Testis (tissue), 3 donors: ENCODE results near the gene COL4A4. TPM values are rescaled to one million over a fixed set of nuclear protein-coding genes. Genes with fewer than 3 reads are reported as not detected.
"Not testable (repeated sequence)": the region's sequence is repeated elsewhere in the genome, so short reads cannot be mapped to it uniquely, and the experiment has no call there.

Experiments used
- DNase-seq: peaks from one replicate; pipeline ENCODE4 v3.0.0-alpha.2; 2019
- H3K27ac ChIP-seq, 2 donors: fragments of 200-600 bp; sonication (generic); one replicate each; pipeline ENCODE4 v1.5.1; 2019
- H3K27me3 ChIP-seq: fragments of 200-600 bp; sonication (generic); one replicate; pipeline ENCODE4 v1.5.1; 2019
- H3K36me3 ChIP-seq: fragments of 200-600 bp; sonication (generic); one replicate; pipeline ENCODE4 v1.5.1; 2017; ENCODE audit warnings: low read depth; ENCODE audit errors: missing control alignments
- H3K4me1 ChIP-seq: fragments of 200-600 bp; sonication (generic); one replicate; pipeline ENCODE4 v1.5.1; 2019
- H3K4me3 ChIP-seq, 2 donors: fragments of 200-600 bp; sonication (generic); one replicate each; pipeline ENCODE4 v1.5.1; 2017 to 2019
- H3K9me3 ChIP-seq: fragments of 200-600 bp; sonication (generic); one replicate; pipeline ENCODE4 v1.5.1; 2017
- POLR2A ChIP-seq: fragments of 450-650 bp; IDR thresholded peaks from one replicate; pipeline ENCODE4 v1.6.1; 2017; ENCODE audit warnings: antibody characterized with exemption, mild to moderate bottlenecking, moderate library complexity
- WGBS, 2 donors: methylation state at CpG; one replicate each; pipeline ENCODE4 v1.1.5; 2018; 5-methylcytosine and 5-hydroxymethylcytosine counted together
- intact Hi-C: fragments of 100-400 bp; cut with DNase I; formaldehyde crosslinking; loops from one replicate; pipeline ENCODE4 v1.15.1; 2023; ENCODE audit warnings: low total_unique reads
- polyA plus RNA-seq: library from polyadenylated mRNA; stranded (reverse); fragments of 350-450 nt; fragmentation: Illumina TruSeq; extraction: RNeasy Lipid Tissue Mini Kit (QIAGEN cat#74804); gene quantifications from one replicate; pipeline ENCODE4 v1.2.3, GENCODE V29; 2014; ENCODE audit warnings: low read depth, low replicate concordance; ENCODE audit not compliant: insufficient read depth
- total RNA-seq, 2 donors: library from RNA; depleted of rRNA; stranded (reverse); fragments of >200 nt; gene quantifications; one replicate each; pipeline ENCODE4 v1.2.3, GENCODE V29; 2016
- TF ChIP-seq, protein P1 (sequence below), 3 experiments: fragments of 450-650 bp in 2 of 3; fragments of 200-600 bp in 1 of 3; sonication (generic) in 1 of 3; IDR thresholded peaks; one replicate each; pipeline ENCODE4 v1.5.1; 2016 to 2019; ENCODE audit warnings: antibody characterized with exemption in 3 of 3, mild to moderate bottlenecking in 2 of 3, moderate library complexity in 1 of 3

The COL4A4 gene
- total and polyA plus RNA-seq, 3 donors from 2014 or later, result 3.0 to 4.1 (median 3.4) TPM

DNA sequence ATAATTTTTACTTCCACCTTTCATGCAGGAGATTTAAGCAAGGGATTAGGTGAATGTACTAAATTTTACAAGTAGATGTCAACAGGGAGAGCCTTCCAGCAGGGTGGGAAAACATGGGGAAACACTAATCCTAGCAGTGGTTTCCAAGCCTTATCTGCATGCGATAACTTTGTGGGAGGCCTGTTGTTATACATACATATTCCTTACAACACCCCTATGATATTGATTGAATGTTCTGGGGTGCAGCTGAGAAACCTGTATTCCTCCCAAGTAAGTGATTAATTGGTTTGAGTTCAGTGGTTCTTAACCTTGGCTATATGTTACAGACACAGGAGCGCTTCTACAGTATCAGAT, 65.9 kb downstream of the COL4A4 start:
- Histone ChIP-seq H3K27ac (no peak overlapping the region), H3K9me3 (no peaks in the 10 kb centered on the region), H3K4me1 (no peaks in the 10 kb centered on the region), H3K27me3 (no peaks in the 10 kb centered on the region), H3K4me3 (no peak overlapping the region), H3K36me3 (no peaks in the 10 kb centered on the region)
- intact Hi-C loops, result no loop called here
- TF ChIP-seq, protein P1, sequence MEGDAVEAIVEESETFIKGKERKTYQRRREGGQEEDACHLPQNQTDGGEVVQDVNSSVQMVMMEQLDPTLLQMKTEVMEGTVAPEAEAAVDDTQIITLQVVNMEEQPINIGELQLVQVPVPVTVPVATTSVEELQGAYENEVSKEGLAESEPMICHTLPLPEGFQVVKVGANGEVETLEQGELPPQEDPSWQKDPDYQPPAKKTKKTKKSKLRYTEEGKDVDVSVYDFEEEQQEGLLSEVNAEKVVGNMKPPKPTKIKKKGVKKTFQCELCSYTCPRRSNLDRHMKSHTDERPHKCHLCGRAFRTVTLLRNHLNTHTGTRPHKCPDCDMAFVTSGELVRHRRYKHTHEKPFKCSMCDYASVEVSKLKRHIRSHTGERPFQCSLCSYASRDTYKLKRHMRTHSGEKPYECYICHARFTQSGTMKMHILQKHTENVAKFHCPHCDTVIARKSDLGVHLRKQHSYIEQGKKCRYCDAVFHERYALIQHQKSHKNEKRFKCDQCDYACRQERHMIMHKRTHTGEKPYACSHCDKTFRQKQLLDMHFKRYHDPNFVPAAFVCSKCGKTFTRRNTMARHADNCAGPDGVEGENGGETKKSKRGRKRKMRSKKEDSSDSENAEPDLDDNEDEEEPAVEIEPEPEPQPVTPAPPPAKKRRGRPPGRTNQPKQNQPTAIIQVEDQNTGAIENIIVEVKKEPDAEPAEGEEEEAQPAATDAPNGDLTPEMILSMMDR (IDR thresholded peaks at IDR 0.05), result no peak
- no peak for TF ChIP-seq POLR2A
- DNase-seq, result no peak
- WGBS, 2 donors, result 79 to 95% methylated on average over 2 of the region's 2 CpGs

DNA sequence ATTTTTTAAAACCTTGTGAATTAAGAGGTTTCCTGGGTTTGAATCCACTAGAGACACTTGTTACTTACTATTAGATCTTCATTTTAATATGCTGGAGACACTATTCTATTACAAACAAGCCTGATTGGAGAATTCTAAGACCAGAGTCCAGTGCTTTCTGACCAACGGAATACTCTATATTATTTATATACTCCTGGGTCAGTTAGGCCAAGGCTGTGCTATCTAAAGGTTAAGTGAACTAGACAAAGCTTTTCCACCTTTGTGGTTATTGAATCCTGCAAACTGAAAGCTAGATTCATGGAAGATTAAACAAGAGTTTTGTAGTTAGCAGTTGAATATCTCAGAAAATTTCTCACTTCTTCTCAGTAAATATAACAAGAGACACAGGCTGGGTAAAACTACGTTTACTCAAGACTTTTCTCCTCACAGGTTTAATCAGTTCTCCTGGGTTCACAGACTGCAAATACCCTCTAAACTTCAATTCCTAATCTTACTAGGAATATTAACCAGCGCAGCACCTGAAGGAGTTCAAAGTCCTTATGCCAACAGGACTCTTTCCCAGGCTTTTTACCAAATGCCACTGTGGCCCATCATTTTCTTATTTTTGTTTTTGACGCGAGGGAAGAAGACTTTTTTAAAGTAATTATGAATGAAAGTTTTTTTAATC, 66.4 kb downstream of the COL4A4 start:
- H3K4me3 ChIP-seq, result no peak overlapping the region
- WGBS, 2 donors, result 76 to 77% methylated on average over 5 of the region's 5 CpGs
- no peaks in the 10 kb centered on the region for H3K9me3 ChIP-seq
- no peaks in the 10 kb centered on the region for H3K27me3 ChIP-seq
- H3K36me3 ChIP-seq, result no peaks in the 10 kb centered on the region
- intact Hi-C loops, result no loop called here
- TF ChIP-seq, protein P1 (IDR thresholded peaks at IDR 0.05), result no peak
- no peak for TF ChIP-seq POLR2A
- no peaks in the 10 kb centered on the region for H3K4me1 ChIP-seq
- H3K27ac ChIP-seq, result no peak overlapping the region
- no peak for DNase-seq

DNA sequence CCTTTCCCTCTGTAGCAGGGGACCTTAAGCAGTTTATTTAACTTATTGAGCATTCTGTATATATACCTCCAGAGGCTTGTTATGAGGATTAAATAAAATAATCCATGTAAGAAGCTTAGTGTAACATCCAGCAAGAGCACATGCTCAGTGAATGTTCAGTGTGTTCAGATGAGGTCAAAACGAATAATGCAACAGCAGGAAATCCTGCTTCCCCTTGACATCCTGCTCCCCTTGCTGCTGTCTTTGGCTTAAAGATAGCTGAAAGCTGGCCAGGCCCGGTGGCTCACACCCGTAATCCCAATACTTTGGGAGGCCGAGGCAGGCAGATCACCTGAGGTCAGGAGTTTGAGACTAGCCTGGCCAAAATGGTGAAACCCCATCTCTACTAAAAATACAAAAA, 68.7 kb downstream of the COL4A4 start:
- Histone ChIP-seq H3K9me3 (no peaks in the 10 kb centered on the region), H3K4me1 (no peaks in the 10 kb centered on the region), H3K27ac (no peak overlapping the region), H3K27me3 (no peaks in the 10 kb centered on the region), H3K4me3 (no peak overlapping the region), H3K36me3 (no peaks in the 10 kb centered on the region)
- DNase-seq, result no peak
- TF ChIP-seq POLR2A, result no peak
- TF ChIP-seq, protein P1 (IDR thresholded peaks at IDR 0.05), result no peak
- WGBS, 2 donors, result 85 to 90% methylated on average over 4 of the region's 4 CpGs
- intact Hi-C loops, result no loop called here

DNA sequence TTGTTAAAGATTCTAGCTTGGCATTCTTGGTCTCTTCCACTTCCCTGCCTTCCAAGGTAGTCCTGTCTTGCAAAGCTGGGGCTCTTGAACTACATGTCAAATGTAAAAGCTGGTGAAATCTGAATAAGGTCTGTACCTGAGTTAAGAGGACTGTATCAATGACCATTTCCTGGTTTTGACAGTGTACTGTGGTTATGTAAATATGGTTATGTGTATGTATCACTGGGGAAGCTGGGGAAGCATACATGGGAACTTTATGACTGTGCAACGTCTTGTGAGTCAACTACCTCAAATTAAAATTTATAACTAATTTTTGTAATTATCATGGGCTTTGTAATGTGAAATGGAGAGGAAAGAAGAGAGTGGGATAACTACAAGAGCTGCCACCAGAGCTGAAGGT, 81.7 kb downstream of the COL4A4 start:
- Histone ChIP-seq H3K27ac (no peak overlapping the region), H3K36me3 (no peaks in the 10 kb centered on the region), H3K4me3 (no peak overlapping the region), H3K4me1 (no peaks in the 10 kb centered on the region), H3K9me3 (no peaks in the 10 kb centered on the region), H3K27me3 (no peaks in the 10 kb centered on the region)
- intact Hi-C loops, result no loop called here
- WGBS, 2 donors, result 75 to 81% methylated on average over 1 of the region's 1 CpG
- TF ChIP-seq, protein P1 (IDR thresholded peaks at IDR 0.05), result no peak
- TF ChIP-seq POLR2A, result no peak
- no peak for DNase-seq

DNA sequence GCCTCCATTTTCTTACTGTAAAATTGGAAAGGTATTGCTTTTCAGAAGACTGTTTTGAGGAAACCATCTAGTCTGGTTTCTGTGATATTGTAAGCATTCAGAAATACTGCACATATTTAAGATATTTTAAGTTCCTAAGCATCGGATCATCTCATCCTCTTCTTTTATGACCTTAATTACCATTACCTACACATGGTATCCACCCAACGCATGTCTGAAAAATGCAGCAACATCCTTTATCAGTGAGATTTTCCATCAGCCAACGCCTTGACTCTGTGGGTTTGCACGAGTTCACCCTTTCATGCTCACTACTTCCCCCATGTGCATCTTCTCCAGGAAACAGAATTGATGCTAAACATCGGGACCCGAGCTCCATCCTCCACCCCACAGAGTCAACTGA, 84.3 kb downstream of the COL4A4 start:
- 89 to 90% methylated on average over 6 of the region's 6 CpGs for WGBS, 2 donors
- no peak for TF ChIP-seq POLR2A
- TF ChIP-seq, protein P1 (IDR thresholded peaks at IDR 0.05), result no peak

DNA sequence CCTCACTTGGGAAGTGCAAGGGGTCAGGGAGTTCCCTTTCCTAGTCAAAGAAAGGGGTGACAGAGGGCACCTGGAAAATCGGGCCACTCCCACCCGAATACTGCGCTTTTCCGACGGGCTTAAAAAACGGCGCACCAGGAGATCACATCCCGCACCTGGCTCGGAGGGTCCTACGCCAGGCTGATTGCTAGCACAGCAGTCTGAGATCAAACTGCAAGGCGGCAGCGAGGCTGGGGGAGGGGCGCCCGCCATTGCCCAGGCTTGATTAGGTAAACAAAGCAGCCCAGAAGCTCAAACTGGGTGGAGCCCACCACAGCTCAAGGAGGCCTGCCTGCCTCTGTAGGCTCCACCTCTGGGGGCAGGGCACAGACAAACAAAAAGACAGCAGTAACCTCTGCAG, 98.9 kb downstream of the COL4A4 start:
- 71 to 90% methylated on average over 13 of the region's 14 CpGs for WGBS, 2 donors

More for the DNA sequence above, 84.3 kb downstream of the COL4A4 start:
- no peak for DNase-seq
- Histone ChIP-seq H3K27me3 (no peaks in the 10 kb centered on the region), H3K4me3 (no peak overlapping the region), H3K27ac (no peak overlapping the region), H3K4me1 (no peaks in the 10 kb centered on the region), H3K36me3 (no peaks in the 10 kb centered on the region), H3K9me3 (no peaks in the 10 kb centered on the region)
- intact Hi-C loops, result no loop called here

More for the DNA sequence above, 98.9 kb downstream of the COL4A4 start:
- intact Hi-C loops, H3K4me3 ChIP-seq, H3K9me3 ChIP-seq, H3K27ac ChIP-seq, H3K4me1 ChIP-seq, H3K36me3 ChIP-seq, H3K27me3 ChIP-seq, DNase-seq: not testable (repeated sequence)
